T-helper 9 cell (primary cell): ENCODE measurements around the gene TM9SF3.
"Not testable (repeated sequence)": the region's sequence is repeated elsewhere in the genome, so short reads cannot be mapped to it uniquely, and the experiment has no call there.

ENCODE experiments used
- DNase-seq: peaks from one replicate; pipeline ENCODE4 v3.0.0-alpha.2; 2020

Gene TM9SF3

DNA sequence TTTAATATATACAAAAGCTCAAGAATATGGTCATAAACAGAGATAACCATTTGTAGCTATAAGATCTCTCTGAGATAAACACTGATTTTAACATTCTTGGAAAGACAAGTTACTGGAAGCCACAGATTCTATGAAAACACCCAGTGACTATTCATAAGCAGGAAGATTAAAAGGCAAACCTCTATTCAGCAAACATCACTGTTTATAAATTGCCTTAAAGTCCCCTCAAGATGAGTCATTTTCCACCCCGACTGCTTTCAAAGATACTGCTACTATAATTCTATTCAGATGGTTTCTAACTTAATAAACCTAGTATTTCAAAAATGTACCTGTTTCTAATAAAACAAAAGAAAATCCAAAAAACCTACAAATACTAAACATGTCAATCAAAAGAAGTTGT is 21.0 kb downstream of the TM9SF3 start:
- no peak for DNase-seq

DNA sequence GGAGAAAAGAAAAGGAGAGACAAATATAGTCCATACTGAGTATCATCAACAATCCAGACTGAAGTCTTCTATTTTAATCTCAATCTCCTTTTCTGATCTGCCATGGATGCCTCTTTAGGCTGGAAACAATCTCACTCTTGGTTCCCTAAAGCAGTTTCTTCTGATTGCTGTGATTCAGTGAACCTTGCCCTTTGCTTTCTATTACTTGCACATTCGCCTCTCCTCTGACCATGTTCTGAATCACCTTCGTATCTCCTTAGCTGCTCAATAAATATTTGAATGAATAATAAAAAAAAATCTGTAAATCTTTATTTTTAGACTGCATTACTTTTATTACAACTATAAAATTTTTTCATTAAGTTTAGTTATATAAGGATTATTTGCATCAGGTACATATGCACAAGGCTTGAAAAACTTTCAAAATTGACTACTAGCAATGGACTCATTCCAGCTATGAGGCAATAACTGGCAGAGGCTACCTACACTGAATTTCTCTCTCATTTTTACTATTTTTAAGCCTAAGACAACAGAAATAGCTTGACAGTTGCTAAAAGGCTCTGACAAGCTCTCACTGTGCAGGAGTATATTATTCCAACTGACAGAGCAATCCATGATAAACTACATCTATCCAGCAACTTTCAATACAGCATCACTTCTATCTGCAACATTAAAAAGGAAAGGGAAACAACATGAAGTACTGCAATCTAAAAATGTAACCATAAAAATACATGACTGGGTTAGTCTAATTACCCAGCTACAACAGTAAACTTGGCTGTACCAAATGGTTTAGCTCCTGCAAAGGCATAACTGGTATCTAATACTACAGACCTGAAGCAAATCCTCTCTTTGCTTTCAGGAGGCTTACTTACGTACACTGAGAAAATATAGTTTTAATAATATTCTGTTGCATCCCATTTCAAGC is 25.6 kb downstream of the TM9SF3 start:
- DNase-seq = no peak

DNA sequence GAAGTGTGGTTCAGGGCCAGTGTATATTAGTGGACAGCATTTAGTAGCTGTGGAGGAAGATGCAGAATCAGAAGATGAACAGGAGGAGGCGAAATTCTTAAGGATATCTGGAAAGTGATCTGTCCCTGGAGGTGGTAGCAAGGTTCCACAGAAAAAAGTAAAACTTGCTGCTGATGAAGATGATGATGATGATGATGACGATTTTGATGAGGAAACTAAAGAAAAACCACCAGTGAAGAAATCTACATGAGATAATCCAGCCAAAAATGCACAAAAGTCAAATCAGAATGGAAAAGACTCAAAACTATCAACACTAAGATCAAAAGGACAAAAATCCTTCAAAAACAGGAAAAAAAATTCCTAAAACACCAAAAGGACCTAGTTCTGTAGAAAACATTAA is 26.3 kb downstream of the TM9SF3 start:
- no peak for DNase-seq

- no peak for DNase-seq
Measured at GRCh38 chr10:96556003-96556402, 30.8 kb downstream of the TM9SF3 start.

GRCh38 chr10:96555330-96555729 is 31.5 kb downstream of the TM9SF3 start:
- DNase-seq = no peak

DNA sequence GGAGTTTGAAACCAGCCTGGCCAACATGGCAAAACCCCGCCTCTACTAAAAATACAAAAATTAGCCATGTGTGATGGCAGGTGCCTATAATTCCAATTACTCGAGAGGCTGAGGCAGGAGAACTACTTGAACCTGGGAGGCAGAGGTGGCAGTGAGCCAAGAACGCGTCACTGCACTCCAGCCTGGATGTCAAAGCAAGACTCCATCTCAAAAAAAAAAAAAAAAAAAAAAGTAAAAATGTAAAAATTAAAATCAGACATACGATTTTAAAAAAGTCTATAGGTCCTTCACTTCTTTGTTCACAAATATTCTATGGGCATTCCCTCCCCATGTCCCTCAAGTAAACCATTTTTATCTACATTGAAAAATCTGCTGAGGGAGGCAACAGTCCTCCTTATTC is 38.2 kb downstream of the TM9SF3 start:
- DNase-seq = no peak

DNA sequence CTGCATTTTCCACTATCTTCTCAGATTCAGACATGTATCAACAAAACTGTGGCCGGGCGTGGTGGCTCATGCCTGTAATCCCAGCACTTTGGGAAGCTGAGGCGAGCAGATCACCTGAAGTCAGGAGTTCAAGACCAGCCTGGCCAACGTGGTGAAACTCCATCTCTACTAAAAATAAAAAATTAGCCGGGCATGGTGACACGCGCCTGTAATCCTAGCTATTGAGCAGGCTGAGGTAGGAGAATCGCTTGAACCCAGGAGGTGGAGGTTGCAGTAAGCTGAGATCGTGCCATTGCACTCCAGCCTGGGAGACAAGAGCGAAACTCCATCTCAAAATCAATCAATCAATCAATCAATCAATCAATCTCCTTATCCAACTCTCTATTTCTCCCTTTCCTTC is 41.3 kb downstream of the TM9SF3 start:
- not testable (repeated sequence) for DNase-seq

GRCh38 chr10:96541921-96542320 is 44.9 kb downstream of the TM9SF3 start:
- no peak for DNase-seq

DNA sequence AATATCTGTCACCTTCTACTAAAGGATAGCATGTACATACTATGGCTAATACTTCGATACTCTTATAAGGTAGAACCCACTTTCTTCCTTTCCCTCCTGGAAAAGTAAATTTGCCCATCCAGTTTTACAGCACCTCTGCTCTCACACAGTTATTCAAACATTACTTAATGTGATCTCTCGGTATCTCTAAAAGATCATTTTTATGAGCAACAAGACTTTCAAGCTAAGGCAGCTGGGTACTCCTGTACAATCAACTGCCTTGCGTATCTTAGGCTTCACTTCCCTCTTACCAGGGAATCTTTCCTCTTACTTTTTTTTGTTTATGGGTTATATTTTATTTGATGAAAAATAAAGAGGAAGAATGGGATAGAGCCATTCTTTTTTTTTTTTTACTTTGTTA is 46.6 kb downstream of the TM9SF3 start:
- no peak for DNase-seq

- no peak for DNase-seq
Measured at GRCh38 chr10:96538683-96539082, 48.1 kb downstream of the TM9SF3 start.

DNA sequence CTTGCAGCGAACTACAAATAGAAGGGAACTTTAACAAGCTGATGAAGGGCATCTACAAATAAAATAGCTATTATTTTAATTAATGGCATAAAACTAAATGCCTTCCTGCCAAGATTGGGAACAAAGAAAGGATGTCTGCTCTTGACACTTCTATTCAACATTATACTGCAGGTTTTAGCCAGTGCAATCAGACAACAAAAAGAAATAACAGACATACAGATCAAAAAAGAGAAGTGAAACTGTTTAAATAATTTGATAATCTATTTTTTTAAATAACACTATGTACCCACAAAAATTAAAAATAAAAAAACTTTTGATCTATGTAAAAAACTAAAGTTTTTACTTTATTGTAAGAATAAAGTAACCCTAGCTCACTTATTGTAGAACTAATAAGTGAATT is 50.7 kb downstream of the TM9SF3 start:
- DNase-seq = no peak

DNA sequence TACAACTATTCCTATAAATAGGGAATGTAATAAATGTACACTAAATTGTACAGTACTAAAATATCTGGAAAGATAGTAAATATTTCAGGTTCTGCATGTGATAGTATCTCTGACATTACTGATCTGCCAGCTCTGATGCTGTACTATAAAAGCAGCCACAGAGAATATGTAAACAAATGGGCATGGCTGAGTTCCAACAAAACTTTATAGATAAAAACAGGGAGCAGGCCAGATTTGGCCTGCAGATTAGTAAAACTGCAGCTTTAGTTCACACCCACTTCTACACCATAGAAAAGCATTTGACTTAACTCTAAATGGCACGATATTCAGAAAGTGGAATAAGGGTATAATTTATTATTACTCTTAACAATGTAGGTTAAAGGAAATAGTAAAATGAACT is 54.3 kb downstream of the TM9SF3 start:
- no peak for DNase-seq

GRCh38 chr10:96529634-96530279 is 57.1 kb downstream of the TM9SF3 start:
- DNase-seq = no peak

- DNase-seq = no peak
Measured at GRCh38 chr10:96524741-96525140, 62.1 kb downstream of the TM9SF3 start.

- no peak for DNase-seq
Measured at GRCh38 chr10:96517284-96517683, 69.5 kb downstream of the TM9SF3 start.

DNA sequence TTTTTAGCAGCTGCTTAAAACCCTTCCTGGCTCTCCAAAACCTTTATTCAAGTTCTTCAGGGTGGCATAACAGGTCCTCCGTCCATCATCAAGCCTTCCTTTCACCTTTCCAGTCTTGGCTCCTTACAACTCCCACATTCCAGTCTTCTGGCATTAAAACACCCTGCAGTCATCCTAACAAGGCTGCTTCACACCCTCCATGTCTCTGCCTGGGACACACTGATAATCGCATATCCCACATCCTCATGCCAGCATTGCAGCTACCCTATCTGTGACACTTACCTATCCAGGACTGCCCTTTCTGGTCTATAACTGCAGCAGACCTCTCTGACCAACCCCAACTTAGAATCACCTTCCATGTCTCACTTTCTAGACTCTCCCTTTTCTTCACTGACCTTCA is 70.5 kb downstream of the TM9SF3 start:
- no peak for DNase-seq

- DNase-seq = peak; percentile 40
Measured at GRCh38 chr10:96513698-96514561, 72.9 kb downstream of the TM9SF3 start, which contains the start of gene TLL2. TSS of gene TLL2 (minus strand) at chr10:96513926. CDS start at chr10:96513685, 241 bp downstream.

DNA sequence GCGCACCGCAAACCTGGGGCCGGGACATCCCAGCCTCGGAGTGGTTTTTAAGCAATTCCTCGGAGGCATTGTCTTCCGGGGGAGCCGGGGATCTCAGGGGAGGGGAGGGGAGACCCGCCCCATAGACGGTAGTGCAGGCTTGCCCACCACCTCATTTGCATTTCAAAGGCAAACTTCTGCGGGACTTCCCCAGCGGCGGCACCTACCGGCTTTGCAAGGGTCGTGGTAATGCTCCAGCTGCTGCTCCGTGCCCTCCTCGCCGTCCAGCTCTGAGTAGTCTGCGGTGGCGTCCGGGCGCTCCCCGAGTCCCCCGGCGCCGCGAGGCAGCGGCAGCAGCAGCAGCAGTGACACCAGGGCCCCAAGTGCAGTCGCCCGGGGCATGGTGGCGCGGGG is 73.5 kb downstream of the TM9SF3 start:
- DNase-seq = peak; percentile 28

DNA sequence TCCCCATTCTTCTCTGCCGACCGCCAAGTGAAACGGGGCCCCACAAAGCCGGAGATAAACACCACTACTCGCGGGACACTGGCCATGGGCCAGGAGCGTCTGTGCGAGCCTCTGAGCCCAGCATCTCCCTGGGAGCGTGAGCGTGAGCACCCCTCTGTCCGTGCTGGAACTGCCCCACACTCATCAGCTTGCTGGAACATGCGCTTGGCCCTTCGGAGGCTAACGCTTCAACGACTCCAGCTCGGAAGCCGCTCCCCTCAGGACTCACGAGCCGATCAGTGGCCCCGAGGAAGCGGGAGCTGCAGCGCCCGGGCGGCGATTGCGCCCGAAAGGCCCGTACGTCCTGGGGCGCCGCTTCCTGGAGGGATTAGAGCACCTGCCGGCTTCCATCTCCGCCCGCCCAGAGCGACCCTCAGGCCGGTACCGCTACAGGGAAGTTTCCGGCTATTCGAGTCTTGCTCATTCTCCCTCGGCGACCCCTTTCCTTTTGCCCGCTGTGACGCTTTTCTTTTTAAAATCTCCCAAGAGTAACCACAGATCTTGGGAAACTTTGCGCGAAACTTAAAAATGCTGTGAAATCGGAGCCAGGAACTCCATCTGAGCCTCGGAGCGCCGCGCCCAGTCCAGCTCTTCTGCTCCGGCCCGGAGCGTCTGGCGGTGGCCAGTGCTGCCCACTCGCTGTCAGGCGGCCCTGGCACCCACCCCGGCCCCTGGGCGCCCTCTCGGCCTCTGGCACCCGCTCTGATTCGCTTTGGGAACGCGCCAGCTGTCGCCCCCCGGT is 74.1 kb downstream of the TM9SF3 start:
- no peak for DNase-seq

DNA sequence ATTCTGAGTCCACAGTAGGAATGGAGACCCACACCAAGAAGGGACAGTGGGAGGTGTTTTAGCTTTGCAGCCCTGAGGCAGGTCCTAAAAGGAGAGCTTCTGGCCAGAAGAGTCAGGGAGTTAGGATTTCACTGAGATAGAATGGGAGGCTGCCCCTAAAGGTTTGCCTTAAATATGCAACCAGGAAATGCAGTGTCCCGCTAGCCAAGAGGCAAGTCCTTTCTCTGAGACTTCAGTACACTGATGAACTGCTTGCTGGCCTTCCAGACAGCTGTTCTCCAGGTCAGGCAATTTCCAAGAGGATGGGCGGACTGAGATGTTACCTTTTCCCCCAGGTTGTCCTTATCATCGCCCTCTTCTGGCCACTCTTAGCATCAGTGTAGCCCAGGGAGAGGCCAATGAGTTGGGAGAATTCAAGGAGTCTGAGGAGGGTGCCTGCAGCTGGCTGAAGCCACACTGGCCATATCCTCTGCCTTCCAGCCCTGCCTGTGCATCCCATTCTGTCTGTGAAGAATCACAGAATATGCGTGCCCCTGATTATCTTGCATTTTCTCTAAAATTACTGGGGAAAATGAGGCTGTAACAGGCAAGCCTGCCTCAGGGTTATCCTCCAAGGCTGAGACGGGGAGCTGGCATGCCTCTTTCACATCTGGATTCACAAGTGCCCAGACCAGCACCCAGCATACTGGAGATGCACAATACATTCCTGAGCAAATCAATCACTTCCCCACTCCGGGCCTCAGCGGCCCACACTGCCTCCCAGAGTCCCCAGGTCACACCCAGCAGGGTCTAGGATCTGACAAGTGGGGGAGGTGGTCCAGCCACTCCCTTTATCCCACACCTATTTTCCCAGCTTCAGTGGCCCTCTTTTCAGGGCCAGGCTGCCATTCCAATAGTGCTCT is 75.5 kb downstream of the TM9SF3 start:
- DNase-seq = no peak

- no peak for DNase-seq
Measured at GRCh38 chr10:96509017-96509641, 77.7 kb downstream of the TM9SF3 start.
